GM23248 (cell line): ENCODE measurements around the gene ZNF334. TPM values are rescaled to one million over a fixed set of nuclear protein-coding genes. Genes with fewer than 3 reads are reported as not detected.

Experiments used
- DNase-seq: peaks from one replicate; pipeline ENCODE4 v3.0.0-alpha.2; 2015
- H2AFZ ChIP-seq: fragments of 200-600 bp; sonication (generic); 2 replicates; pipeline ENCODE4 v1.6.1; 2016; ENCODE audit warnings: antibody characterized with exemption
- H3F3A ChIP-seq: fragments of 200-600 bp; sonication (generic); 2 replicates; pipeline ENCODE4 v1.6.1; 2016; ENCODE audit warnings: mild to moderate bottlenecking, antibody characterized with exemption, mixed run types; ENCODE audit not compliant: insufficient read depth
- H3K27ac ChIP-seq: fragments of 200-600 bp; sonication (generic); 2 replicates; pipeline ENCODE4 v1.5.1; 2016; ENCODE audit warnings: mild to moderate bottlenecking
- H3K27me3 ChIP-seq: fragments of 200-600 bp; sonication (generic); replicated peaks from 2 replicates; pipeline ENCODE4 v1.6.1; 2016; ENCODE audit warnings: mild to moderate bottlenecking; ENCODE audit not compliant: insufficient read depth
- H3K36me3 ChIP-seq: fragments of 200-600 bp; sonication (generic); 2 replicates; pipeline ENCODE4 v1.6.1; 2016; ENCODE audit warnings: low read depth, mild to moderate bottlenecking
- H3K4me1 ChIP-seq: fragments of 200-600 bp; sonication (generic); 2 replicates; pipeline ENCODE4 v1.6.1; 2016; ENCODE audit warnings: mild to moderate bottlenecking; ENCODE audit not compliant: insufficient read depth
- H3K4me2 ChIP-seq: fragments of 200-600 bp; sonication (generic); one replicate; pipeline ENCODE4 v1.6.1; 2016; ENCODE audit warnings: mild to moderate bottlenecking; ENCODE audit not compliant: unreplicated experiment
- H3K4me3 ChIP-seq: fragments of 200-600 bp; sonication (generic); 2 replicates; pipeline ENCODE4 v1.5.1; 2016; ENCODE audit warnings: mild to moderate bottlenecking
- H3K79me2 ChIP-seq: fragments of 200-600 bp; sonication (generic); 2 replicates; pipeline ENCODE4 v1.6.1; 2016; ENCODE audit warnings: mild to moderate bottlenecking; ENCODE audit not compliant: insufficient read depth
- H3K9ac ChIP-seq: fragments of 200-600 bp; sonication (generic); 2 replicates; pipeline ENCODE4 v1.6.1; 2016; ENCODE audit warnings: mild to moderate bottlenecking
- H3K9me2 ChIP-seq: fragments of 200-600 bp; sonication (generic); 2 replicates; pipeline ENCODE4 v1.6.1; 2016; ENCODE audit warnings: mixed run types, mild to moderate bottlenecking, moderate library complexity; ENCODE audit not compliant: insufficient read depth
- H3K9me3 ChIP-seq: fragments of 200-600 bp; sonication (generic); one replicate; pipeline ENCODE4 v1.6.1; 2017; ENCODE audit warnings: low read depth
- H4K20me1 ChIP-seq: fragments of 200-600 bp; sonication (generic); 2 replicates; pipeline ENCODE4 v1.6.0; 2016; ENCODE audit not compliant: insufficient read depth
- EZH2 ChIP-seq: fragments of 200-600 bp; sonication (generic); IDR thresholded peaks from 2 replicates; pipeline ENCODE4 v1.6.1; 2018; ENCODE audit warnings: antibody characterized with exemption, mild to moderate bottlenecking; ENCODE audit not compliant: insufficient read depth, poor library complexity, severe bottlenecking
- EZH2phosphoT487 ChIP-seq: fragments of 200-600 bp; sonication (generic); IDR thresholded peaks from 2 replicates; pipeline ENCODE4 v1.6.1; 2018; ENCODE audit warnings: antibody characterized with exemption, moderate library complexity, mild to moderate bottlenecking, low read depth; ENCODE audit not compliant: insufficient read depth
- WGBS, 2 experiments: methylation state at CpG; one replicate each; pipeline ENCODE4 v1.1.6; 2015 to 2017; ENCODE audit warnings: low lambda C conversion rate in 2 of 2, low coverage in 1 of 2; ENCODE audit errors: missing lambda C conversion rate in 2 of 2; 5-methylcytosine and 5-hydroxymethylcytosine counted together
- in situ Hi-C: fragments of 300-500 bp; cut with MboI; formaldehyde crosslinking; loops from 2 replicates; pipeline ENCODE4 v1.15.0; 2020
- polyA plus RNA-seq: library from polyadenylated mRNA; unstranded; fragments of >200 nt; fragmentation: Nextera tagmentation; extraction: Ambion mirVana; gene quantifications from 2 replicates; pipeline ENCODE4 v1.2.1, GENCODE V29; 2016
- total RNA-seq: library from RNA; depleted of rRNA; stranded (reverse); fragments of >200 nt; shearing (Covaris generic); gene quantifications from 2 replicates; pipeline ENCODE4 v1.2.3, GENCODE V29; 2014

Gene ZNF334
- total and polyA plus RNA-seq, 2 experiments from 2014 or later, result 1.1 to 1.4 TPM

DNA sequence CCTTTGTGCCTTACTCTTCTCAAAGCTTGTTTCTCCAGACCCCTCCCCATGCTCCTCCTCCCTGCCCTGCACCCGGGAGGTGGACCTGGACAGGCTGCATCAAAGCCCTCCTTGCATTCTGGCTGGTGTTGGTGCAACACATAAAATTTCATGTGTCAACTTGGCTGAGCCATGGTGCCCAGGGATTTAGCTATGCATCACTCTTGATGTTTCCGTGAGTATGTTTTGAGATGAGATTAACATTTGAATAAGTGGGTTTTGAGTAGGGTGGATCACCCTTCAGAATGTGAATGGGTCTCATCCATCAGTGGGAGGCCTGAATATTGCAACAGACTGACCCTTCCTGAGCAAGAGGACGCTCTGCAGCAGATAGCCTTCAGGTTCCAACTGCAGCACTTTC, 41.5 kb upstream of the ZNF334 start:
- Histone ChIP-seq H3F3A (peaks cover 16% of the 10 kb centered on the region), H3K36me3 (no peaks in the 10 kb centered on the region), H3K4me3 (no peak overlapping the region), H3K27me3 (no peaks in the 10 kb centered on the region), H3K4me1 (peaks cover 9% of the 10 kb centered on the region), H2AFZ (no peak overlapping the region), H3K79me2 (no peaks in the 10 kb centered on the region), H3K9me2 (no peaks in the 10 kb centered on the region), H3K9ac (no peak overlapping the region), H3K9me3 (no peaks in the 10 kb centered on the region), H3K27ac (no peak overlapping the region), H3K4me2 (no peak overlapping the region), H4K20me1 (no peaks in the 10 kb centered on the region)
- in situ Hi-C loops, result no loop called here
- 11 to 22% methylated on average over 3 of the region's 3 CpGs for WGBS, 2 experiments
- DNase-seq, result no peak
- TF ChIP-seq EZH2phosphoT487 (no peak), EZH2 (no peak)

DNA sequence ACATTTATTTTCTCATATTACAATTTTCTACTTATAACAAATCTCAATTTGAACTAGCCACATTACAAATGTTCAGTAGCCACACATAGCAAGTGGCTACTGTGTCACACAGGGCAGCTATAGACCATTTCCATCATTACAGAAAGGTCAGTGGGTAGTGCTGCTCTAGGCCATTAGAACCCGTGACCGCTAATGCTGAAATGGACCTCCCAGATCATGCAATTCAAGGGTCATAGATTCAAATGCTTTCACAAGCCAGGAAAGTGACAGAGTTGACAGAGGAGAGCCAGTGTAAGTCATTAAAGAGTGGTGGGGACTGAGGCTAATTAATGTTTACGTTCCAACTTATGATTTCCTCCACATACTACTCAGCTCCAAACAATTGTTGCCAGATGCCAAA, 40.6 kb upstream of the ZNF334 start:
- H3K4me2 ChIP-seq, result no peak overlapping the region
- no peak overlapping the region for H3K27ac ChIP-seq
- no peaks in the 10 kb centered on the region for H3K36me3 ChIP-seq
- in situ Hi-C loops, result no loop called here
- no peak for DNase-seq
- H3K9ac ChIP-seq, result no peak overlapping the region
- H3K79me2 ChIP-seq, result no peaks in the 10 kb centered on the region
- no peak overlapping the region for H2AFZ ChIP-seq
- no peaks in the 10 kb centered on the region for H3K27me3 ChIP-seq
- peaks cover 9% of the 10 kb centered on the region for H3K4me1 ChIP-seq
- no peaks in the 10 kb centered on the region for H3K9me2 ChIP-seq
- no peaks in the 10 kb centered on the region for H3K9me3 ChIP-seq
- no peaks in the 10 kb centered on the region for H4K20me1 ChIP-seq
- WGBS, 2 experiments, result 51 to 58% methylated on average over 3 of the region's 3 CpGs
- H3K4me3 ChIP-seq, result no peak overlapping the region
- TF ChIP-seq EZH2phosphoT487, result no peak
- TF ChIP-seq EZH2, result no peak
- H3F3A ChIP-seq, result peaks cover 14% of the 10 kb centered on the region

DNA sequence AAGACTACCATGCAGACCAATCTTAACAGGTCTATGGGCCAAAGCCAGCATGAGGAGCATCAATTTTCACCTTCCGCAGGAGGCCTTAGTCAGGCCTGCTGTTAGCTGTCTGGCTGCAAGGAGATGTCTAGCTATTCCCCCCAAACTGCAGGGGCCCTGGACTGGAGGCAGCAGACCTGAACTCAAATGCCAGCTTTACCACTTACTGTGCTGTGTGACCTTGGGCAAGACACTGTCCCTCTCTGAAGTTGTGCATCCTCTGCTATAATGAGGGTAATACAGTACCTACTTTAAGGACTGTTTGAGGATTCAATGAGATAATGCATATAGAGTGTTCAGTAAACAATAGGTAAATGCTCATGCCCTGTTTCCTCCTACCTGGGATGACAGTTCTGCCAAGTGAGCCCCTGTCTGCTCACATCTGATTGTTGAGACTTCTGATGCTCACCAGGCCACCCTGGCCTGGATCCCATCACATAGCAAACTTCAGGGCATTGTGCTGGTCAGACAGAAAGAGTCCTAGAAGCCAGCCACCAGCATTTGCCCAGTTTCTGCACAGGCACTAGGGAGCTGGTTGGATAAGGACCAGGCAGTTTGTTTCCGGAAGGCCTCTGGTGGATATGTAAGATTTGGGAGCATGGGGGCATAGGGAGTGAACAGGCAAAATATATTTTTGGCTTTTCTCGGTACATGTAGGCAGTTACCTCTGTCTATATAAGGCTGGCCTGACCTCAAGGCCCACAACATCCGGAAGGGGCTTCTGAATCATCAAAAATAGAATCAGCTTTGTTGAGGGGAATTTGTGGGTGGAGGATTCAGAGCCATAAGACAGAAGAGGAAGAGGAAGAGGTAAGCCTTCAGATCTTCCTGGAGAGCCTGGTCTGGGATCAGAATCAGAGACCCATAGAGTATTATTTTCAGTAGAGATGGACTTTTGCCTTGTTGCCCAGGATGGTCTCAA, 39.4 kb upstream of the ZNF334 start:
- no peaks in the 10 kb centered on the region for H3K27me3 ChIP-seq
- H3K36me3 ChIP-seq, result no peaks in the 10 kb centered on the region
- H3K79me2 ChIP-seq, result no peaks in the 10 kb centered on the region
- H3K4me2 ChIP-seq, result no peak overlapping the region
- H4K20me1 ChIP-seq, result no peaks in the 10 kb centered on the region
- no peak overlapping the region for H3K4me3 ChIP-seq
- H3K9me2 ChIP-seq, result no peaks in the 10 kb centered on the region
- no peak overlapping the region for H3K27ac ChIP-seq
- no peak overlapping the region for H3K9ac ChIP-seq
- H3F3A ChIP-seq, result peaks cover 5% of the 10 kb centered on the region
- H3K4me1 ChIP-seq, result peaks cover 5% of the 10 kb centered on the region
- WGBS, 2 experiments, result 59 to 60% methylated on average over 4 of the region's 4 CpGs
- in situ Hi-C loops, result no loop called here
- H3K9me3 ChIP-seq, result no peaks in the 10 kb centered on the region
- DNase-seq, result no peak
- no peak overlapping the region for H2AFZ ChIP-seq
- TF ChIP-seq EZH2 (no peak), EZH2phosphoT487 (no peak)

DNA sequence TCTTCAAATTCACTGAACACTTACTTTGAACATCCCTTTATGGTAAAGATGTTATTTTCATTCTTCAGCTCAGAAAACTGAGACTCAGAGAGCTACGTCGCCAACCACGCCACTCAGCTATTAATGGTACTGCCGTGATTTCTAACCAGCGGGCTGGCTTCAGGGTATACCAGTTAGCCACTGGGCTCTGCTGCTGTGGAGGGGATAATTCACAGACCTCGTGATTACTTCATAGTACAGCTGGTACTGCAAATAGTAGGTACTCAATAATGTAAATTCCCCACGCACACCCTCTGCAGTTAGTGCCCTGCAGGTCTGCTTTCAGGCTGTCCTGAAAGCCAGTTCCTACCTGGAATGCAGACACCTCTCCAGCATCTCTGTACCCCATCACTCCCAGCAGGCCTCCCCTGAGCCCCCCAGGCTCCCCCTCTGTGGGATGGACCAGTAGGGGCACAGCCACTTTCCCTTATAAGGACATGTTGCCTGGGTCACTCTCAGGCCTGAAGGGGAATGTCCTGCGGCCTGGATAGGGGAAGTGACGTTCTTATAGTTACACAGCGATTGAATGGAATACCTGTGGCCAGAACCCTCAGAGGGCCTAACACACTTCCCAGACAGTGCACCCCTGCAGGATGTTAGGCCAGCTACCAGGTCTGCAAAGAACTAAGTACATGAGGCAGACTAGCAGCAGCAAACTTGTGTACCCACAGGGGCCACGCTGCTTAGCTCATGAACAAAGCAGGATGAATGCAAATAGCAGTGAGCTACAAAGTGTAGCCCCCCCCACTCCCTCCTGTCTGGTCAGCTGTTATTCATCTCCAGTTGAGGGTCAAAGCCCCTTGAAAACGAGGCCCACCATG, 38.4 kb upstream of the ZNF334 start:
- no peaks in the 10 kb centered on the region for H4K20me1 ChIP-seq
- in situ Hi-C loops, result no loop called here
- H3K9me3 ChIP-seq, result no peaks in the 10 kb centered on the region
- no peaks in the 10 kb centered on the region for H3K79me2 ChIP-seq
- no peak overlapping the region for H3K9ac ChIP-seq
- H3K4me1 ChIP-seq, result no peaks in the 10 kb centered on the region
- H2AFZ ChIP-seq, result no peak overlapping the region
- no peaks in the 10 kb centered on the region for H3K36me3 ChIP-seq
- no peak overlapping the region for H3K27ac ChIP-seq
- DNase-seq, result no peak
- H3K4me2 ChIP-seq, result no peak overlapping the region
- TF ChIP-seq EZH2 (no peak), EZH2phosphoT487 (no peak)
- H3K27me3 ChIP-seq, result no peaks in the 10 kb centered on the region
- no peak overlapping the region for H3K4me3 ChIP-seq
- WGBS, 2 experiments, result 51 to 55% methylated on average over 12 of the region's 12 CpGs
- H3F3A ChIP-seq, result no peaks in the 10 kb centered on the region
- no peaks in the 10 kb centered on the region for H3K9me2 ChIP-seq
